NCI-H510A (cell line): Measurements from ENCODE around the gene HMG20A.

Experiments used
- DNase-seq: peaks from one replicate; lab custom pipeline; 2025; lab: John Stamatoyannopoulos, UW

Gene HMG20A

GRCh38 chr15:77518458-77518857 is 97.8 kb downstream of the HMG20A start:
- no peak for DNase-seq

GRCh38 chr15:77519540-77519939 is 98.9 kb downstream of the HMG20A start:
- no peak for DNase-seq

GRCh38 chr15:77521206-77521605 is 100.5 kb downstream of the HMG20A start:
- no peak for DNase-seq

- no peak for DNase-seq
Observed at GRCh38 chr15:77525400-77525811, 104.7 kb downstream of the HMG20A start.

GRCh38 chr15:77525907-77526594 is 105.4 kb downstream of the HMG20A start:
- DNase-seq = no peak

GRCh38 chr15:77526595-77527163 is 106.0 kb downstream of the HMG20A start:
- DNase-seq = no peak

- no peak for DNase-seq
Observed at GRCh38 chr15:77527164-77527778, 106.6 kb downstream of the HMG20A start.

- DNase-seq = no peak
Observed at GRCh38 chr15:77527831-77528231, 107.1 kb downstream of the HMG20A start.

- no peak for DNase-seq
Observed at GRCh38 chr15:77528290-77528967, 107.7 kb downstream of the HMG20A start.

- DNase-seq = no peak
Observed at GRCh38 chr15:77528968-77529319, 108.3 kb downstream of the HMG20A start.

GRCh38 chr15:77529394-77530159 is 108.9 kb downstream of the HMG20A start:
- no peak for DNase-seq

- DNase-seq = no peak
Observed at GRCh38 chr15:77530576-77530975, 109.9 kb downstream of the HMG20A start.

- DNase-seq = no peak
Observed at GRCh38 chr15:77531191-77532000, 110.7 kb downstream of the HMG20A start.

- no peak for DNase-seq
Observed at GRCh38 chr15:77532067-77532710, 111.5 kb downstream of the HMG20A start.

GRCh38 chr15:77532846-77533245 is 112.2 kb downstream of the HMG20A start:
- no peak for DNase-seq

GRCh38 chr15:77533578-77534430 is 113.1 kb downstream of the HMG20A start:
- no peak for DNase-seq
